SK-N-SH (cell line): ENCODE results near the gene DOP1B. TPM values are rescaled to one million over a fixed set of nuclear protein-coding genes. Genes with fewer than 3 reads are reported as not detected.

Source experiments
- CTCF ChIA-PET: fragments of 300-600, 350-600 bp; formaldehyde crosslinking; extraction: SDS; loops from one replicate; lab custom pipeline; 2021; lab: Yijun Ruan, JAX
- POLR2A ChIA-PET: fragments of 350-600 bp; sonication (Branson Sonifier 250); formaldehyde crosslinking; extraction: SDS; loops from one replicate; lab custom pipeline; 2020; ENCODE audit warnings: antibody characterized with exemption, inconsistent platforms; lab: Yijun Ruan, JAX
- DNase-seq: peaks from one replicate; pipeline ENCODE4 v3.0.0; 2012
- H2AFZ ChIP-seq: fragments of 200-600 bp; sonication (generic); 2 replicates; pipeline ENCODE4 v1.8.1; 2016; ENCODE audit warnings: antibody characterized with exemption, mild to moderate bottlenecking, low read depth
- H3F3A ChIP-seq: fragments of 200-600 bp; sonication (generic); replicated peaks from 2 replicates; pipeline ENCODE3; 2016; ENCODE audit warnings: antibody characterized with exemption, mild to moderate bottlenecking; ENCODE audit not compliant: insufficient read depth
- H3K27ac ChIP-seq, 2 experiments: fragments of 200-500 bp in 1 of 2; fragments of 200-600 bp in 1 of 2; sonication (Bioruptor generic) in 1 of 2; sonication (generic), shearing (Covaris generic) in 1 of 2; 2 replicates each; pipeline versions ENCODE4 v1.5.1 to v1.6.1; 2014 to 2016; ENCODE audit warnings: low read depth in 2 of 2, inconsistent platforms in 1 of 2, low read length in 1 of 2, mild to moderate bottlenecking in 1 of 2, mixed read lengths in 1 of 2
- H3K27me3 ChIP-seq: fragments of 200-600 bp; sonication (generic), shearing (Covaris generic); 2 replicates; pipeline ENCODE4 v1.6.1; 2016; ENCODE audit warnings: mixed run types; ENCODE audit not compliant: insufficient read depth
- H3K36me3 ChIP-seq, 2 experiments: fragments of 200-500 bp in 1 of 2; fragments of 200-600 bp in 1 of 2; sonication (Bioruptor generic) in 1 of 2; sonication (generic) in 1 of 2; replicated peaks in 1 of 2; 2 replicates each; pipeline versions ENCODE3 to v1.5.1; 2014 to 2016; ENCODE audit warnings: low read length in 1 of 2, mild to moderate bottlenecking in 1 of 2; ENCODE audit not compliant: insufficient read depth in 2 of 2, control insufficient read depth in 1 of 2
- H3K4me1 ChIP-seq, 2 experiments: fragments of 200-500 bp in 1 of 2; fragments of 200-600 bp in 1 of 2; sonication (Bioruptor generic) in 1 of 2; sonication (generic), shearing (Covaris generic) in 1 of 2; 2 replicates each; pipeline versions ENCODE4 v1.5.1 to v1.6.1; 2014 to 2016; ENCODE audit warnings: low read depth in 1 of 2, low read length in 1 of 2, mixed run types in 1 of 2; ENCODE audit not compliant: insufficient read depth in 2 of 2, control insufficient read depth in 1 of 2
- H3K4me2 ChIP-seq: fragments of 200-600 bp; sonication (generic), shearing (Covaris generic); 2 replicates; pipeline ENCODE4 v1.6.1; 2017; ENCODE audit warnings: mixed run types
- H3K4me3 ChIP-seq, 2 experiments: fragments of 200-500 bp in 1 of 2; fragments of 200-600 bp in 1 of 2; sonication (Bioruptor generic) in 1 of 2; sonication (generic), shearing (Covaris generic) in 1 of 2; 2 replicates each; pipeline versions ENCODE4 v1.5.1 to v1.8.1; 2014 to 2016; ENCODE audit warnings: low read depth in 2 of 2, inconsistent platforms in 1 of 2, low read length in 1 of 2, mild to moderate bottlenecking in 1 of 2, mixed read lengths in 1 of 2, moderate library complexity in 1 of 2
- H3K79me2 ChIP-seq: fragments of 200-600 bp; sonication (generic); 2 replicates; pipeline ENCODE4 v1.8.1; 2017; ENCODE audit warnings: mild to moderate bottlenecking; ENCODE audit not compliant: insufficient read depth
- H3K9ac ChIP-seq: fragments of 200-600 bp; sonication (generic); 2 replicates; pipeline ENCODE4 v1.6.1; 2017; ENCODE audit warnings: mixed run types
- H3K9me2 ChIP-seq: fragments of 200-600 bp; sonication (generic); 2 replicates; pipeline ENCODE4 v1.6.1; 2017; ENCODE audit warnings: mixed run types
- H3K9me3 ChIP-seq: fragments of 200-600 bp; sonication (generic); 2 replicates; pipeline ENCODE4 v1.6.1; 2017; ENCODE audit warnings: mixed run types, mild to moderate bottlenecking, moderate library complexity
- H4K20me1 ChIP-seq: fragments of 200-600 bp; sonication (generic); 2 replicates; pipeline ENCODE4 v1.6.1; 2017; ENCODE audit warnings: mild to moderate bottlenecking, mixed run types; ENCODE audit not compliant: insufficient read depth
- CHD2 ChIP-seq: fragments of 150-350 bp; IDR thresholded peaks from 2 replicates; pipeline ENCODE4 v1.6.1; 2018; ENCODE audit warnings: low read length; ENCODE audit not compliant: partially characterized antibody
- ELF1 ChIP-seq: IDR thresholded peaks from 2 replicates; pipeline ENCODE4 v1.4.0; 2012
- EP300 ChIP-seq, 2 experiments: IDR thresholded peaks; 2 replicates each; pipeline versions ENCODE4 v1.4.0 to v1.6.1; 2012; ENCODE audit warnings: borderline replicate concordance in 1 of 2, low read depth in 1 of 2, low read length in 1 of 2
- FOSL2 ChIP-seq: IDR thresholded peaks from 2 replicates; pipeline ENCODE4 v1.4.0; 2012; ENCODE audit warnings: low read depth, mild to moderate bottlenecking, moderate library complexity, borderline replicate concordance
- FOXJ3 ChIP-seq: sonication (generic); formaldehyde crosslinking; IDR thresholded peaks from 2 replicates; pipeline ENCODE4 v1.5.1; 2020; ENCODE audit warnings: mild to moderate bottlenecking, missing genetic modification reagents
- FOXM1 ChIP-seq: IDR thresholded peaks from 2 replicates; pipeline ENCODE4 v1.4.0; 2012; ENCODE audit warnings: low read depth, mild to moderate bottlenecking
- GATA2 ChIP-seq: sonication (generic); formaldehyde crosslinking; IDR thresholded peaks from 2 replicates; pipeline ENCODE4 v1.5.0; 2020; ENCODE audit warnings: mild to moderate bottlenecking, missing genetic modification reagents
- MAX ChIP-seq: IDR thresholded peaks from 2 replicates; pipeline ENCODE4 v1.4.0; 2012; ENCODE audit warnings: low read depth
- MXI1 ChIP-seq: IDR thresholded peaks from 2 replicates; pipeline ENCODE4 v1.6.1; 2012; ENCODE audit warnings: mild to moderate bottlenecking, low read depth, low read length, improper control_type of control experiment
- NFIC ChIP-seq: IDR thresholded peaks from 2 replicates; pipeline ENCODE4 v1.4.0; 2012; ENCODE audit warnings: borderline replicate concordance
- NRF1 ChIP-seq: IDR thresholded peaks from 2 replicates; pipeline ENCODE4 v1.6.1; 2012; ENCODE audit warnings: low read depth, mild to moderate bottlenecking, low read length
- PBX3 ChIP-seq: IDR thresholded peaks from 2 replicates; pipeline ENCODE4; 2012
- RCOR1 ChIP-seq: fragments of 150-350 bp; IDR thresholded peaks from 2 replicates; pipeline ENCODE4 v1.6.1; 2017; ENCODE audit warnings: antibody characterized with exemption, low read length
- REST ChIP-seq: IDR thresholded peaks from 2 replicates; pipeline ENCODE4 v1.6.1; 2012; ENCODE audit warnings: mild to moderate bottlenecking, low read depth, low read length, moderate library complexity
- RFX5 ChIP-seq: IDR thresholded peaks from 2 replicates; pipeline ENCODE4 v1.6.1; 2012; ENCODE audit warnings: mild to moderate bottlenecking, improper control_type of control experiment, low read length
- RXRA ChIP-seq: IDR thresholded peaks from 2 replicates; pipeline ENCODE4 v1.4.0; 2012; ENCODE audit warnings: low read depth, mild to moderate bottlenecking, borderline replicate concordance
- SIN3A ChIP-seq: IDR thresholded peaks from 2 replicates; pipeline ENCODE4 v1.6.1; 2012; ENCODE audit warnings: low read depth, mild to moderate bottlenecking, low read length, moderate library complexity, borderline replicate concordance
- SMC3 ChIP-seq: IDR thresholded peaks from 2 replicates; pipeline ENCODE4 v1.6.1; 2012; ENCODE audit warnings: low read depth, low read length, improper control_type of control experiment
- TCF12 ChIP-seq: IDR thresholded peaks from 2 replicates; pipeline ENCODE4 v1.4.0; 2012
- TEAD4 ChIP-seq: IDR thresholded peaks from 2 replicates; pipeline ENCODE4 v1.4.0; 2012; ENCODE audit warnings: mild to moderate bottlenecking, borderline replicate concordance; ENCODE audit not compliant: insufficient read depth
- USF1 ChIP-seq: IDR thresholded peaks from 2 replicates; pipeline ENCODE4 v1.4.0; 2012; ENCODE audit warnings: low read depth, borderline replicate concordance
- USF2 ChIP-seq: fragments of 150-350 bp; IDR thresholded peaks from 2 replicates; pipeline ENCODE4 v1.6.1; 2017; ENCODE audit warnings: antibody characterized with exemption, low read length, low read depth, borderline replicate concordance
- YY1 ChIP-seq: IDR thresholded peaks from 2 replicates; pipeline ENCODE4 v1.4.0; 2012; ENCODE audit warnings: low read depth, mild to moderate bottlenecking
- WGBS: methylation state at CpG from one replicate; pipeline ENCODE4 v1.1.6; 2017; ENCODE audit warnings: low lambda C conversion rate; 5-methylcytosine and 5-hydroxymethylcytosine counted together
- polyA plus RNA-seq, 3 experiments: library from polyadenylated mRNA; depleted of rRNA; stranded (reverse); fragments of >200 nt; gene quantifications; 2 replicates each; pipeline ENCODE4 v1.2.3, GENCODE V29; 2012

DOP1B gene
- polyA plus RNA-seq, 1 of the 3 experiments (the other 2 are of a cell fraction): 4.9 TPM

- H3K4me2 ChIP-seq: no peak overlapping the region
- H3K27ac ChIP-seq: no peak overlapping the region
- H2AFZ ChIP-seq: no peak overlapping the region
- no peak for DNase-seq
- 72% methylated on average over 2 of the region's 2 CpGs for WGBS
- CTCF ChIA-PET: interaction anchor here (1.0 kb wide), 1 partner anchor 21 kb away, joined by 3 read pairs; no protein-coding TSS in a partner anchor
- H3F3A ChIP-seq: no peaks in the 10 kb centered on the region
- no peaks in the 10 kb centered on the region for H3K4me1 ChIP-seq
- H4K20me1 ChIP-seq: no peaks in the 10 kb centered on the region
- H3K9ac ChIP-seq: no peak overlapping the region
- H3K9me3 ChIP-seq: no peaks in the 10 kb centered on the region
- H3K27me3 ChIP-seq: no peaks in the 10 kb centered on the region
- TF ChIP-seq USF2 (no peak), NRF1 (no peak), FOXM1 (no peak), SMC3 (no peak), FOSL2 (no peak), YY1 (no peak), TCF12 (no peak)
- H3K4me3 ChIP-seq: no peak overlapping the region
- H3K9me2 ChIP-seq: no peaks in the 10 kb centered on the region
- H3K79me2 ChIP-seq: no peaks in the 10 kb centered on the region
- POLR2A ChIA-PET: no interaction called here
- H3K36me3 ChIP-seq: no peaks in the 10 kb centered on the region
Observed at GRCh38 chr21:36188937-36189336, 32.3 kb downstream of the DOP1B start.

- Histone ChIP-seq H3K27me3 (no peaks in the 10 kb centered on the region), H3K79me2 (no peaks in the 10 kb centered on the region), H3K4me2 (no peak overlapping the region), H3K9ac (no peak overlapping the region), H3K9me2 (no peaks in the 10 kb centered on the region), H3K27ac (no peak overlapping the region), H3F3A (no peaks in the 10 kb centered on the region), H2AFZ (no peak overlapping the region), H4K20me1 (no peaks in the 10 kb centered on the region), H3K4me3 (no peak overlapping the region), H3K9me3 (no peaks in the 10 kb centered on the region), H3K4me1 (no peaks in the 10 kb centered on the region), H3K36me3 (no peaks in the 10 kb centered on the region)
- TF ChIP-seq RXRA (no peak), YY1 (no peak), TCF12 (no peak), CHD2 (no peak), RFX5 (no peak), TEAD4 (no peak), NFIC (no peak), FOXJ3 (CRISPR knock-in tag) (no peak), ELF1 (no peak), USF1 (no peak), RCOR1 (no peak), MXI1 (no peak), EP300 (IDR thresholded peaks at IDR 0.05; ENCODE audit: borderline replicate concordance in 1 of 2, low read depth in 1 of 2, low read length in 1 of 2) (no peak), GATA2 (CRISPR knock-in tag) (no peak), FOXM1 (no peak), SIN3A (no peak), PBX3 (no peak), MAX (no peak), REST (no peak)
- WGBS: 95% methylated on average over 4 of the region's 4 CpGs
- no peak for DNase-seq
- ChIA-PET CTCF (interaction anchor here (0.8 kb wide), 1 partner anchor 19 kb away, joined by 4 read pairs; no protein-coding TSS in a partner anchor), POLR2A (no interaction called here)
Observed at GRCh38 chr21:36190736-36191135, 34.1 kb downstream of the DOP1B start.
